ENCODE measurements around the gene ANXA11.

Gene ANXA11

DNA sequence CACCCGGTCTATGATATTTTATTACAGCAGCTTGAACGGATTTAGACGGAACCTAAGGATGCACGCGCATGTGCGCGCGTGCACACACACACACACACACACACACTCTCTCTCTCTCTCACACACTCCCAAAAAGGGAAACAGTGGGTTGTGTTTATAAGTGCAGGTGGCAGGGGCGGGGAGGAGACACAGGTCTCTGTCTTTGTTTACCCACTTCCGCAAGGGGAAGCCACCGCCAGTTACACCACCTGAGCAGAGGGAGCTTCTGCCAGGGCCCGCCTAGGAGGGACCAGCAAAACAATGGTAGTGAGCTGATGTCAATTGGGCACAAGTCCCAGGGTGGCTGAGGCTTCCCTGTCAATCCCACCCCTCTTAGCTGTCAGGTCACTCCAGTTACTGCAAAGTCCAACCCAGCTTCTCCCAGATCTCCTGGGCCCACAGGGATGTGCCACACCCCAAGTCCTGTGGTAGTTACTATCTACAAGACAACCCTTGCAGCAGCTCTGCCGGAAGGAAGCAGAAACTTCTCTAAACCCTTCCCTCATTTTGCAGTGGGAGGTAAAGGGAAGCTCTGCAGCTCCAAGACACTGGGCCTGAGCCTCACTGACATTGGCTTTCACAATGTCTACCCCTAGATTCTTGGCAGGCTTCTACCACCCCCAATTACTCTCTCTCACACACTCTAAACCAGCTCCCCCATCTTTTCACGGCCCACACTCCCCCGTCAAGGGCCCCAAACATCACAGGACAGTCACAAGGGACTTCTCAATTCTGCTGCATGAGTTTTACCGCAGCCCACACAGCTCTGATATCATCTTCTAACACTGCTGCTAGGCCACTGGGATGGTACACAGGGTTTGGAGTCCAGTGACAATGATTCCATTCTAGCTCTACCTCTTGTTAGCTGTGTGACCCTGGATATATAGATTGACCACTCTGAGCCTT lies 17.6 kb downstream of the ANXA11 start:
- peak; percentile 66 for DNase-seq

GRCh38 chr10:80187060-80187459 lies 18.3 kb downstream of the ANXA11 start:
- DNase-seq: no peak

DNA sequence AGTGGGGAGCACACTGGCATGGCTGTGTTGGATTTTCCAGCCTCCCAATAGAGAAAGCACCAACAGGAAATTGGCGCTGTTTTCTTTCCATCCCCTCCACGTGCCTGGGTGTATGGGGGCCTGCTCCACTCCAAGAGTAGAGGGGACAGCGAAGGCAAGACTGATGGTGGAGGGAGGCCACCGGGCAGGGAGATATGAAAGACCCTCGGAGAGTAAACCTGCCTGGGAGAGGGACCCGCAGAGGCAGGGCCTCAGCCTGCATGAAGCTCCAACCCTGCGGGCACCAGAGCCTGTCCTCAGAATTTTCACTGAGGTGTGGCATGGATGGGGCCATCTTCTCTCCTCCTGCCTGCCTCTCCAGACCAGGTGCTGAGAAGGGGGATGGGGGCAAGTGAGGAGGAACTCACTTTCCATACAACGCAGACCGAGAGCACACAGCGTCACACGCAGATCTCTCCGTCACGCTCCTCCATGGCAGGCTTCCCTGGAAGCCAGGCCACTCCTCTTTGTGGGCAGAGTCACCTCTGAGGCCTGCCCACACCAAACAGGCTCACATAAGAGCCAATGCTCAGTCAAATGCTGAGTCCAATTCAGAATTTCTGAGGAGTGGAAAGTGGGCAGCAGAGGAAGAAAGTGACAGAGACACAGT lies 18.8 kb downstream of the ANXA11 start:
- DNase-seq: peak; percentile 12

DNA sequence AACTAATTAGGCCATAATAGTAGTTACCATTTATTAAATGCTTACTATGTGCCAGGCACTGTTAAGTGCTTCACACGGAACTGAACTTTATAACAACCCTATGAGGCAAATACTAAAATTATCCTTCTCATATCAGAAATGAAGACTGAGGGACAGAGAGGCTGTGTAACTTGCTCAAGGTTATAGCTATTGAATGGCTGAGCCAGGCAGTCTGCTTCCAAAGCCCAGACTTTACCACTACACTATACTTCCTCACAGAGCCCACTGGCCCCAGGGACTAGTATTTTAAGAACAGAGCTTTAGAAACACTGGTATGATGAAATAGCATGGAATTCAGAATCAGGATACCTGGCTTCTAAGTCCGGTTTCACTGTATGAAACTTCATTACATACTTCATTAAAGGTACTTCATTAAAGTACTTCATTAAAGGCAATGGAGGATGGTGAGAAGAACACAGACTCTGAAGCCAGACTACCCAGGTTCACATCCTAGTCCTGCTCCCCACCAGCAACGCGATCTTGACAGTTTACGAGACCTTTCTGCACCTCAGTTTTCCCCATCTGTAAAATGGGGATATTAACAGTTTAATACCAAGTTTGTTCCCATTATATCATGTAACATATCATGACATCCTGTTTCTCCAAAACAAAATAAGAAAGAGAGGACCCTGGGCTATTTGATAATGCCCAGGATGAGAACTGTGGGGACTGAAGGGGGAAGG lies 19.6 kb downstream of the ANXA11 start:
- no peak for DNase-seq

DNA sequence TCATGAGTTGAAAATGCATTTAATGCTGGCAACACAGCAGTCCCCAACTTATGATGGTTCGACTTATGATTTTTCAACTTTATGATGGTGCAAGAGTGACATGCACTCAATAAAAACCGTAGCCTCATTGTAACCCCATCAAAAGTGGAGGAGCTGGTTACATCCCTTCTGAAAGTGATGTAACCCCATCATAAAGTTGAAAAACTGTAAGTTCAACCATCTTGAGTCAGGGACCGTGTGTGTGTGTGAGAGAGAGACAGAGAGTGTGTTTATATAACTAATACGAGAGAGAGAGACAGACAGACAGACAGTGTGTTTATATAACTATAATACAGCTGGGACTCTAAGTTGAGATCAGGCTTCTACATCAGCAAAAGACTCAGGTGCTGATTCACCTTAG lies 21.0 kb downstream of the ANXA11 start:
- DNase-seq: no peak

- DNase-seq: no peak
Measured at GRCh38 chr10:80183436-80183835, 21.9 kb downstream of the ANXA11 start.

GRCh38 chr10:80182986-80183385 lies 22.4 kb downstream of the ANXA11 start:
- DNase-seq: no peak

GRCh38 chr10:80177781-80178636 lies 27.3 kb downstream of the ANXA11 start:
- DNase-seq: no peak

DNA sequence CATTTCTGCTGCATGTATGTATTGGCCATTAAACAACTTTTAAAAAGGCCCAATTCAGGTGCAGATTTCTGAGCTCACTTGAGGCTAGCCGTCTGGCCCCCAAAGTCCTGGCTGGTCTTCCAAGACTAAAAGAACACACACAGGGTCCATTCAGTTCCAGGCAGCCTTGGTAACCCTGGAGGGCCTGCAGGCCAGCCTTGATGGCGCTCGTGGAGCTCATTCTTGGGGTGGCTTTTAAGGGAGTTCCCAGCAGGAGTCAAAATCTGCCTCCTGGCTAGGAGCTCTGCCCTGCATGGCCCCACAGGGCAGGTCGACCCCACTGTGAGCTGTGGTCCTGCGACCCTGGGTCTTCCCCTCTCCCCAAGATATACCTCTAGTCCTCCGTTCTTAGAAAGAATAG lies 28.8 kb downstream of the ANXA11 start:
- DNase-seq: no peak

GRCh38 chr10:80174641-80175395 lies 30.5 kb downstream of the ANXA11 start:
- DNase-seq: no peak

DNA sequence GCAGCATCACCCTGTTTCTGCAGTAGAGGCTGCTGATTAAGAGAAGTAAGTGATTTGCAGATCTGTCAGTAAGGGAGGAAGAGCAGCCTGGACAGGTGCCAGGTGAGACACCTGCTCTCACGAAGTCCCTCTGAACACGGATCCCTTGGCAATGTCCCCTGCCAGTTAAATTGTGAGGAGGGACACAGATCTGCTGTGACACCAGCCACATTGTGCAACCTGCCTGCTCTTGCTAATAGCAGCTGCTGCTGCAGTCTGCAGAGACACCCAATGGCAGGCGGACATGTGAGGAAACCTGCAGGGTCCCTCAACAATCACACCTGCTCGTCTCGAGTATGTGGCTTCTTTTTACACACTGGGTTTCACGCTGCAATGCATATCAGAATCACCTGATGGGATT lies 31.9 kb downstream of the ANXA11 start:
- DNase-seq: no peak

GRCh38 chr10:80172896-80173295 lies 32.4 kb downstream of the ANXA11 start:
- no peak for DNase-seq

DNA sequence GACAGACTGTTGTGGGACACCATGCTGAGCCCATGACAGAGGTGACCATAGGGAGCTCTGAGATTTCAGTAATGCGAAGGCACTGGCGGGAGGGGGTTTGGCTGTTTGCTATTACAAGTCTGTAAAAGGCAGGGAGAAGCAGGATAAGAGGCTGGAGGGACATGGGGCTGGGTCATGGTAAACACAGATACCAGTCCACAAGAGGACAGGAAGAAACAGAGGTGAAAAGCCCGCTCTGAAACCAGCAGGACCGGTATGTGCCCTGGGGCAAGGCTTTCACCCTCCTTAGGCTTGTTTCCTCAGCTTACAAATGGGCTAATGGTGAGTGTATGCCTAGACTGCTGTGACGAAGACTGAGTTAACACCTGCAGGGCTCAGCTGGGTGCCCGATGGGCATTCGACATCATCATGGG lies 34.1 kb downstream of the ANXA11 start:
- no peak for DNase-seq

GRCh38 chr10:80170641-80171040 lies 34.7 kb downstream of the ANXA11 start:
- no peak for DNase-seq

- DNase-seq: no peak
Measured at GRCh38 chr10:80170026-80170425, 35.3 kb downstream of the ANXA11 start.

GRCh38 chr10:80168679-80169380 lies 36.5 kb downstream of the ANXA11 start:
- peak; percentile 30 for DNase-seq

DNA sequence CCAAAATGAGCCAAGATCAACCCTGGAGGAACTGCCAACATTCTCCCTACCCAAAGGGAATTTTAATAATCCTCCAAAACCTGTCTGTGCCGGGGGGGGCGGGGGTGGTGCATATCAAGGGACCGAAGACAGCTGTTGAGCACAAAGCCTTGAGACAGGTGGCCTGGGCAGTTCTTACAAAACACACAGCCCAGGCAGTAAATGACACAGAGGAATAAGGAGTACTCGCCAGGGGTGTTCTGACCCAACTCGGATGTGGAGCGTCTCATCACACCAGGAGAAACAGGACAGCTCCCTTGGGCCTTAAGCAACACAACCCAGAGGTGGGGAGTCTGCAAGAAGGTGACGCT lies 37.2 kb downstream of the ANXA11 start:
- no peak for DNase-seq

GRCh38 chr10:80167471-80168161 lies 37.7 kb downstream of the ANXA11 start:
- no peak for DNase-seq

- no peak for DNase-seq
Measured at GRCh38 chr10:80166581-80167470, 38.5 kb downstream of the ANXA11 start.

DNA sequence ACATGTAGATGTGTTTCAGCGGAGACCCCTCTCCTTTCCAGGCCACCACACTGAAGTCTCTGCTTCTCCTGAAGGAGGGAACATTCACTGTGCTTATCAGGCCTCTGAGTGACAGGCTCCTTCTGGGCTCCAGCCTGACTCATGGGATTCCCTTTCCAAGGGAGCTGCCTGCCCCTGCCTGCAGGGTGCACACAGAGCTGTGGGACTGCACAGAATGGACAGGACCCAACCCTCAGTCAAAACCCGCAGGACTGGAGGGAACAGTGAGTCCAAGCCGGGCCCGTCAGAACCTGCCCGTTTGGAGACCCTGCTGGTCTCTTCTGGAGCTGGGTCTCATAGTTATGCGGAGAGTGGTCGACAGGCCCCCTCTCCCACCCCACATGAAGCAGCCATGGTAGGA lies 40.2 kb downstream of the ANXA11 start:
- DNase-seq: no peak
